HCT116 (cell line): Measurements from ENCODE around the gene DYNC2H1.

Source experiments
- CEBPB ChIP-seq: IDR thresholded peaks from 2 replicates; pipeline ENCODE4 v1.6.1; 2012; ENCODE audit warnings: low read depth
- CTCF ChIP-seq, 3 experiments: fragments of 200-600 bp in 1 of 3; sonication (generic) in 1 of 3; IDR thresholded peaks in 2 of 3; conservative IDR thresholded peaks in 1 of 3; 2 replicates each; pipeline ENCODE4 v1.5.1; 2012 to 2017; ENCODE audit warnings: low read depth in 2 of 3, low read length in 2 of 3, antibody characterized with exemption in 1 of 3, borderline replicate concordance in 1 of 3, control low read depth in 1 of 3, mild to moderate bottlenecking in 1 of 3, mixed read lengths in 1 of 3, mixed run types in 1 of 3, moderate library complexity in 1 of 3; ENCODE audit not compliant: insufficient read depth in 1 of 3
- EGR1 ChIP-seq: IDR thresholded peaks from 2 replicates; pipeline ENCODE4 v1.6.1; 2012; ENCODE audit warnings: low read depth
- EZH2 ChIP-seq: fragments of 200-600 bp; sonication (generic); IDR thresholded peaks from 2 replicates; pipeline ENCODE4 v1.6.1; 2017; ENCODE audit warnings: antibody characterized with exemption, mixed run types
- EZH2phosphoT487 ChIP-seq: fragments of 200-600 bp; IDR thresholded peaks from 2 replicates; pipeline ENCODE4 v1.6.1; 2018; ENCODE audit warnings: antibody characterized with exemption, borderline replicate concordance
- JUND ChIP-seq: IDR thresholded peaks from 2 replicates; pipeline ENCODE4 v1.6.1; 2012
- MAX ChIP-seq: IDR thresholded peaks from 2 replicates; pipeline ENCODE4 v1.6.1; 2012
- POLR2A ChIP-seq: IDR thresholded peaks from 2 replicates; pipeline ENCODE4 v1.7.0; 2011; ENCODE audit warnings: borderline replicate concordance; ENCODE audit not compliant: insufficient read depth, insufficient read length; ENCODE audit errors: extremely low read depth
- POLR2AphosphoS5 ChIP-seq: IDR thresholded peaks from 2 replicates; pipeline ENCODE4 v1.6.1; 2011; ENCODE audit warnings: mild to moderate bottlenecking, low read depth, low read length, moderate library complexity
- SIN3A ChIP-seq: IDR thresholded peaks from 2 replicates; pipeline ENCODE4 v1.6.1; 2012; ENCODE audit warnings: low read depth
- YY1 ChIP-seq: IDR thresholded peaks from 2 replicates; pipeline ENCODE4 v1.6.1; 2011; ENCODE audit warnings: low read length, low read depth, moderate library complexity, mild to moderate bottlenecking; ENCODE audit not compliant: insufficient replicate concordance; ENCODE audit errors: extremely low read depth

GRCh38 chr11:103070142-103070541, 39.1 kb upstream of the DYNC2H1 start:
- TF ChIP-seq CTCF (IDR thresholded peaks at IDR 0.05 in 2 of 3, conservative IDR thresholded peaks at IDR 0.05 in 1 of 3; ENCODE audit: borderline replicate concordance in 1 of 3, insufficient read depth in 1 of 3, low read depth in 2 of 3, low read length in 2 of 3) (no peak), POLR2AphosphoS5 (no peak), EGR1 (no peak), EZH2 (no peak), EZH2phosphoT487 (no peak), JUND (no peak), SIN3A (no peak), CEBPB (no peak), YY1 (no peak), POLR2A (no peak), MAX (no peak)
